Measurements from ENCODE around the gene BLVRB. TPM values are rescaled to one million over a fixed set of nuclear protein-coding genes. Genes with fewer than 3 reads are reported as not detected.

The BLVRB gene
- total and polyA plus RNA-seq, 2 of the 8 experiments (the other 6 are each of a cell fraction or from before 2014, with no cell fraction given) = 28.7 to 182 TPM

DNA sequence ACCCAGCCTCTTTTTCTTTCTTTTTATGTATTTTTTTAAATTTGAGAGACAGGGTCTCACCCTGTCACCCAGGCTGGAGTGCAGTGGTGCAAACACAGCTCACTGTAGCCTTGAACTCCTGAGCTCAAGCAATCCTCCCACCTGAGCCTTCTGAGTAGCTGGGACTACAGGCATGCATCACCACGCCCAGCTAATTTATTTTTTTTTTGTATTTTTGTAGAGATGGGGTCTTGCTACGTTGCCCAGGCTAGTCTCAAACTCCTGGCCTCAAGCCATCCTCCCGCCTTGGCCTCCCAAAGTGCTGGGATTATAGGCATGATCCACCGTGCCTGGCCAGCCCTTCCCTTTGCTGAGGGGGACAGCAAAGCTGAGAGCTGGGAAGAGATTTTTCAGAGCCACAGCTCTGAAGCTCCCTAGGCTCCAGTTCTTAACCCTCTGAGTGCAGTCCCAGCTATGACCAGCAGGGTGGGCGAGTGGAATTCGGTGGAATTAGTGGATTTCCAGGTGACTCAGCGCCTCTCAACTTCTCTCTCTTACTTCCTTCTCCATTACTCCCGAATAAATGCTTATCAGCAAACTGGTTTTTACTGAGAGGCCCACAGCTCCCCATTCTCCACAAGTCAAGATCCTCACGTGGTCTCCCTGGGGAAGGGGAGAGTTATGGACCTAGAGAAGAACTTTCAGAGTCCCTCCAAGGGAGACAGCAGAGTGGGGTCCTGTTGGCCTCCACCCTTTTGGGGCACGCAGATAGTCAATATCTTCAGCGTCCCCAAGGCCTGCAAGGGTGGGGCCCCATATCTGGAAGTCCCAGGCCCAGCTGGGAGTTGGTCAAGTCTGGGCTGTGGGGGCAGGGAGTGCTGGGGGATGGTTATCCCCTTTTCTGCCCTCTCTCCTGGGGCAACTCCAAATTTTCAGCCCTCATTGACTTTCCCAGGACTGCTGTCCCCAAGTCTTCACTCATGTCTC is 1.2 kb downstream of the BLVRB start:
- no peak overlapping the region for H3K14ac ChIP-seq (ENCODE audit: insufficient read length)
- H3K56ac ChIP-seq (replicated peaks; ENCODE audit: insufficient read length, low read depth, low read length) = no peak overlapping the region
- H2AFZ ChIP-seq (ENCODE audit: low read length) = no peak overlapping the region
- H2BK5ac ChIP-seq (ENCODE audit: low read depth, low read length) = no peak overlapping the region; the same call in 1 of the 2 replicates
- no peak overlapping the region for H3K27ac ChIP-seq (ENCODE audit: low read depth, low read length)
- no peak overlapping the region for H4K91ac ChIP-seq (replicated peaks; ENCODE audit: insufficient read length, low read length)
- H3K18ac ChIP-seq (ENCODE audit: extremely low read depth, low read length) = no peak overlapping the region
- H4K20me1 ChIP-seq (replicated peaks in 1 of 2; ENCODE audit: control insufficient read depth in 1 of 2, insufficient read depth in 2 of 2, low read length in 2 of 2) = peaks cover 4 to 8% of the 10 kb centered on the region in 2 experiments
- no peak overlapping the region for H2BK20ac ChIP-seq (ENCODE audit: low read length)
- H3K4ac ChIP-seq (replicated peaks; ENCODE audit: insufficient read length, low read depth, low read length) = no peak overlapping the region
- no peak overlapping the region for H2BK120ac ChIP-seq (replicated peaks; ENCODE audit: low read depth, low read length)
- no peaks in the 10 kb centered on the region for H3K9me3 ChIP-seq (ENCODE audit: insufficient read depth in 2 of 2, low read depth in 1 of 2, low read length in 1 of 2)
- H4K5ac ChIP-seq (ENCODE audit: insufficient read length, low read depth, low read length) = no peak overlapping the region
- H3K23me2 ChIP-seq (ENCODE audit: low read depth, low read length) = peaks cover 8% of the 10 kb centered on the region
- no peak overlapping the region for H3K23ac ChIP-seq (ENCODE audit: insufficient read length)
- DNase-seq (ENCODE audit: low read depth in 1 of 2, low spot score in 2 of 2) (peak in 1 of 2 experiments; percentile 96), FAIRE-seq (no peak)
- H3K36me3 ChIP-seq (ENCODE audit: control insufficient read depth in 2 of 4, insufficient read depth in 4 of 4, low read length in 3 of 4) = no peaks in the 10 kb centered on the region
- H3K4me3 ChIP-seq (ENCODE audit: extremely low read depth in 1 of 4, insufficient read depth in 2 of 4, low read depth in 3 of 4, low read length in 4 of 4) = peak overlapping the region in 3 of 4 experiments; percentile 47 to 75 (median 65); a peak in 4 of 8 replicates
- H2AK5ac ChIP-seq (ENCODE audit: low read depth, low read length) = no peak overlapping the region
- WGBS, 2 experiments (ENCODE audit: extremely low coverage in 1 of 2, insufficient coverage in 1 of 2, insufficient read length in 1 of 2, insufficient replicate concordance in 2 of 2, low coverage in 1 of 2, low lambda C conversion rate in 2 of 2, missing lambda C conversion rate in 1 of 2) = 38% methylated on average over 11 of the region's 11 CpGs; no CpG with 5 or more reads in 1 of the 2 experiments
- H4K8ac ChIP-seq (ENCODE audit: extremely low read depth, insufficient read depth, low read length) = peak overlapping the region; percentile 41; the same call in 1 of the 2 replicates
- CTCF ChIA-PET (ENCODE audit: partially characterized antibody) = interaction anchor here (0.6 to 7.9 kb wide), 55 partner anchors 8 to 316 kb away, joined by 3 to 49 read pairs (median 4); partner anchors contain the start of genes PRX and SERTAD1
- H3K27me3 ChIP-seq (replicated peaks in 1 of 4; ENCODE audit: control insufficient read depth in 3 of 4, extremely low read depth in 1 of 4, insufficient read depth in 3 of 4, low read length in 3 of 4) = peaks cover 12 to 28% (median 22%) of the 10 kb centered on the region in 4 experiments
- H2BK12ac ChIP-seq (ENCODE audit: low read depth, low read length) = no peak overlapping the region
- H2BK15ac ChIP-seq (ENCODE audit: low read length) = no peak overlapping the region
- H3K79me2 ChIP-seq (ENCODE audit: control insufficient read depth in 1 of 2, insufficient read depth in 2 of 2, low read length in 2 of 2) = no peaks in the 10 kb centered on the region
- POLR2A ChIA-PET (ENCODE audit: partially characterized antibody) = interaction anchor here (1.1 to 5.3 kb wide), 5 partner anchors 13 to 44 kb away, joined by 3 to 25 read pairs (median 5); partner anchors contain the start of gene SERTAD3
- H3K9ac ChIP-seq (replicated peaks in 1 of 4; ENCODE audit: extremely low read depth in 1 of 4, low read depth in 3 of 4, low read length in 3 of 4) = no peak overlapping the region
- peak overlapping the region; percentile 68 to 72 for H3K4me2 ChIP-seq (ENCODE audit: insufficient read depth in 1 of 2, low read depth in 2 of 2, low read length in 2 of 2)
- H3K4me1 ChIP-seq (replicated peaks in 1 of 4; ENCODE audit: control insufficient read depth in 3 of 4, insufficient read depth in 4 of 4, low read length in 3 of 4) = peaks cover 0 to 15% (median 8%) of the 10 kb centered on the region in 4 experiments; a peak in 6 of 7 replicates
- no peaks in the 10 kb centered on the region for H3K79me1 ChIP-seq (ENCODE audit: low read depth, low read length)
- TF ChIP-seq TEAD4 (IDR thresholded peaks at IDR 0.05; ENCODE audit: low read depth, low read length) = peak; percentile 68
- TF ChIP-seq MAFK (IDR thresholded peaks at IDR 0.05; ENCODE audit: low read depth, low read length) = peak; percentile 85
- TF ChIP-seq EZH2 (IDR thresholded peaks at IDR 0.05; ENCODE audit: low read depth, low read length, severe bottlenecking) = no peak
- TF ChIP-seq, protein P1, sequence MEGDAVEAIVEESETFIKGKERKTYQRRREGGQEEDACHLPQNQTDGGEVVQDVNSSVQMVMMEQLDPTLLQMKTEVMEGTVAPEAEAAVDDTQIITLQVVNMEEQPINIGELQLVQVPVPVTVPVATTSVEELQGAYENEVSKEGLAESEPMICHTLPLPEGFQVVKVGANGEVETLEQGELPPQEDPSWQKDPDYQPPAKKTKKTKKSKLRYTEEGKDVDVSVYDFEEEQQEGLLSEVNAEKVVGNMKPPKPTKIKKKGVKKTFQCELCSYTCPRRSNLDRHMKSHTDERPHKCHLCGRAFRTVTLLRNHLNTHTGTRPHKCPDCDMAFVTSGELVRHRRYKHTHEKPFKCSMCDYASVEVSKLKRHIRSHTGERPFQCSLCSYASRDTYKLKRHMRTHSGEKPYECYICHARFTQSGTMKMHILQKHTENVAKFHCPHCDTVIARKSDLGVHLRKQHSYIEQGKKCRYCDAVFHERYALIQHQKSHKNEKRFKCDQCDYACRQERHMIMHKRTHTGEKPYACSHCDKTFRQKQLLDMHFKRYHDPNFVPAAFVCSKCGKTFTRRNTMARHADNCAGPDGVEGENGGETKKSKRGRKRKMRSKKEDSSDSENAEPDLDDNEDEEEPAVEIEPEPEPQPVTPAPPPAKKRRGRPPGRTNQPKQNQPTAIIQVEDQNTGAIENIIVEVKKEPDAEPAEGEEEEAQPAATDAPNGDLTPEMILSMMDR (IDR thresholded peaks at IDR 0.05; ENCODE audit: control extremely low read depth in 1 of 3, insufficient read depth in 1 of 3, low read depth in 1 of 3, low read length in 3 of 3) = peak; percentile 60 to 84 (median 77)
- TF ChIP-seq RAD21 (IDR thresholded peaks at IDR 0.05 in 1 of 2, conservative IDR thresholded peaks at IDR 0.05 in 1 of 2; ENCODE audit: low read depth in 2 of 2, low read length in 2 of 2) = peak; percentile 56 to 72
- peak in 1 of 2 experiments; percentile 90; a peak in 1 of 4 replicates for TF ChIP-seq HDAC2 (IDR thresholded peaks at IDR 0.05; ENCODE audit: borderline replicate concordance in 1 of 2, low read depth in 2 of 2, low read length in 2 of 2)
- TF ChIP-seq BACH1 (IDR thresholded peaks at IDR 0.05; ENCODE audit: low read length) = peak; percentile 96

Data from H1 (cell line).